PC-9 (cell line): ENCODE data around the gene QPCTL.

Experiments used
- EZH2 ChIP-seq: fragments of 200-600 bp; sonication (generic); IDR thresholded peaks from 2 replicates; pipeline ENCODE4 v1.8.0; 2017; ENCODE audit warnings: antibody characterized with exemption, low read depth
- TF ChIP-seq, protein P1 (sequence below): fragments of 200-600 bp; sonication (generic); conservative IDR thresholded peaks from 2 replicates; pipeline ENCODE4 v1.6.1; 2017; ENCODE audit warnings: mixed run types, antibody characterized with exemption, mild to moderate bottlenecking, moderate library complexity

DNA sequence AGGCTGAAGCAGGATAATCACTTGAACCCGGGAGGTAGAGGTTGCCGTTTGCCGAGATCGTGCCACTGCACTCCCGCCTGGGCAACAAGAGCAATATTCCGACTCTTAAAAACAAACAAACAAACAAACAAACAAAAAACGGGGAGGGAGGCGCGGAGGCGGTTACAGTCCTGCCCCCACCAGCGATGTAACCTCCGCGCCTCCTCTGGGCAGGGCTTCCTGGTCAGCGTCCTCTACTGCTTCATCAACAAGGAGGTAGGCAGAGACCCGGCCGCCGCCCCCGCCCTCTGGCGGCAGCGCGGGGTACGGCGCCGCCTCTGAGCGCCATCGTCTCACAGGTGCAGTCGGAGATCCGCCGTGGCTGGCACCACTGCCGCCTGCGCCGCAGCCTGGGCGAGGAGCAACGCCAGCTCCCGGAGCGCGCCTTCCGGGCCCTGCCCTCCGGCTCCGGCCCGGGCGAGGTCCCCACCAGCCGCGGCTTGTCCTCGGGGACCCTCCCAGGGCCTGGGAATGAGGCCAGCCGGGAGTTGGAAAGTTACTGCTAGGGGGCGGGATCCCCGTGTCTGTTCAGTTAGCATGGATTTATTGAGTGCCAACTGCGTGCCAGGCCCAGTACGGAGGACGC lies 11.0 kb upstream of the QPCTL start:
- TF ChIP-seq, protein P1, sequence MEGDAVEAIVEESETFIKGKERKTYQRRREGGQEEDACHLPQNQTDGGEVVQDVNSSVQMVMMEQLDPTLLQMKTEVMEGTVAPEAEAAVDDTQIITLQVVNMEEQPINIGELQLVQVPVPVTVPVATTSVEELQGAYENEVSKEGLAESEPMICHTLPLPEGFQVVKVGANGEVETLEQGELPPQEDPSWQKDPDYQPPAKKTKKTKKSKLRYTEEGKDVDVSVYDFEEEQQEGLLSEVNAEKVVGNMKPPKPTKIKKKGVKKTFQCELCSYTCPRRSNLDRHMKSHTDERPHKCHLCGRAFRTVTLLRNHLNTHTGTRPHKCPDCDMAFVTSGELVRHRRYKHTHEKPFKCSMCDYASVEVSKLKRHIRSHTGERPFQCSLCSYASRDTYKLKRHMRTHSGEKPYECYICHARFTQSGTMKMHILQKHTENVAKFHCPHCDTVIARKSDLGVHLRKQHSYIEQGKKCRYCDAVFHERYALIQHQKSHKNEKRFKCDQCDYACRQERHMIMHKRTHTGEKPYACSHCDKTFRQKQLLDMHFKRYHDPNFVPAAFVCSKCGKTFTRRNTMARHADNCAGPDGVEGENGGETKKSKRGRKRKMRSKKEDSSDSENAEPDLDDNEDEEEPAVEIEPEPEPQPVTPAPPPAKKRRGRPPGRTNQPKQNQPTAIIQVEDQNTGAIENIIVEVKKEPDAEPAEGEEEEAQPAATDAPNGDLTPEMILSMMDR = peak; percentile 94
- TF ChIP-seq EZH2 = no peak
